ENCODE data around the gene MARVELD1. TPM values are rescaled to one million over a fixed set of nuclear protein-coding genes. Genes with fewer than 3 reads are reported as not detected.

Gene MARVELD1
- total and polyA plus RNA-seq, 2 of the 13 experiments (the other 11 are each of a cell fraction or from before 2014, with no cell fraction given), result not detected

DNA sequence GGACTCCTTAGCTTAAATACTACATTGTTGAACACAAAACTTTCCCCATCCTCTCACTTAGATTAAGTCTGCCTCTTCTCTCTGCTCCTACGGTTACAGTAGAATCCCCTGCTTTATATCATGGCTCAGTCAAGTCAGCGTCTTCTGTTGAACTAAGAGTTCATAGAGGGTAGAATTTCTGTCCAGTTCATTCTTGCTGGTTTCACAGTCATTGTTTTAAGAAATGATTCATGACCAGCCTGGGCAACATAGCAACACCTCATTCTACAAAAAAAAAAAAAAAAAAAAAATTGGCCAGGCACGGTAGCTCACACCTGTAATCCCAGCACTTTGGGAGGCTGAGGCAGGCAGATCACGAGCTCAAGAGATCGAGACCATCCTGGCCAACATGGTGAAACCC lies 19.7 kb downstream of the MARVELD1 start:
- Histone ChIP-seq H3K4me1 (ENCODE audit: insufficient read depth, low read length) (peaks cover 13% of the 10 kb centered on the region), H3K79me2 (ENCODE audit: insufficient read depth, low read length) (peaks cover 11% of the 10 kb centered on the region), H2AFZ (ENCODE audit: low read length) (no peak overlapping the region), H3K27me3 (ENCODE audit: control insufficient read depth in 1 of 2, insufficient read depth in 2 of 2, low read length in 2 of 2) (peaks cover 0 to 10% of the 10 kb centered on the region in 2 experiments; a peak in 2 of 5 replicates), H3K9me3 (ENCODE audit: low read length) (no peaks in the 10 kb centered on the region), H3K4me2 (ENCODE audit: low read depth, low read length) (no peak overlapping the region), H3K9ac (ENCODE audit: insufficient read depth, low read depth, low read length) (no peak overlapping the region), H3K27ac (ENCODE audit: extremely low read length, insufficient read depth, low read length) (no peak overlapping the region), H4K20me1 (ENCODE audit: insufficient read depth, low read length) (no peaks in the 10 kb centered on the region), H3K36me3 (replicated peaks in 1 of 2; ENCODE audit: control insufficient read depth in 1 of 2, insufficient read depth in 2 of 2, low read length in 2 of 2) (no peaks in the 10 kb centered on the region), H3K4me3 (replicated peaks in 1 of 3; ENCODE audit: insufficient read depth in 1 of 3, low read depth in 2 of 3, low read length in 3 of 3) (no peak overlapping the region)
- POLR2A ChIA-PET, result interaction anchor here (0.7 kb wide), 1 partner anchor 53 kb away, joined by 3 read pairs; no protein-coding TSS in a partner anchor
- intact Hi-C loops (cut with micrococcal nuclease; ENCODE audit: unreplicated experiment), result no loop called here
- FAIRE-seq, result no peak
- TF ChIP-seq, protein P1, sequence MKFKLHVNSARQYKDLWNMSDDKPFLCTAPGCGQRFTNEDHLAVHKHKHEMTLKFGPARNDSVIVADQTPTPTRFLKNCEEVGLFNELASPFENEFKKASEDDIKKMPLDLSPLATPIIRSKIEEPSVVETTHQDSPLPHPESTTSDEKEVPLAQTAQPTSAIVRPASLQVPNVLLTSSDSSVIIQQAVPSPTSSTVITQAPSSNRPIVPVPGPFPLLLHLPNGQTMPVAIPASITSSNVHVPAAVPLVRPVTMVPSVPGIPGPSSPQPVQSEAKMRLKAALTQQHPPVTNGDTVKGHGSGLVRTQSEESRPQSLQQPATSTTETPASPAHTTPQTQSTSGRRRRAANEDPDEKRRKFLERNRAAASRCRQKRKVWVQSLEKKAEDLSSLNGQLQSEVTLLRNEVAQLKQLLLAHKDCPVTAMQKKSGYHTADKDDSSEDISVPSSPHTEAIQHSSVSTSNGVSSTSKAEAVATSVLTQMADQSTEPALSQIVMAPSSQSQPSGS (CRISPR knock-in tag; IDR thresholded peaks at IDR 0.05), result no peak
- TF ChIP-seq, protein P2, sequence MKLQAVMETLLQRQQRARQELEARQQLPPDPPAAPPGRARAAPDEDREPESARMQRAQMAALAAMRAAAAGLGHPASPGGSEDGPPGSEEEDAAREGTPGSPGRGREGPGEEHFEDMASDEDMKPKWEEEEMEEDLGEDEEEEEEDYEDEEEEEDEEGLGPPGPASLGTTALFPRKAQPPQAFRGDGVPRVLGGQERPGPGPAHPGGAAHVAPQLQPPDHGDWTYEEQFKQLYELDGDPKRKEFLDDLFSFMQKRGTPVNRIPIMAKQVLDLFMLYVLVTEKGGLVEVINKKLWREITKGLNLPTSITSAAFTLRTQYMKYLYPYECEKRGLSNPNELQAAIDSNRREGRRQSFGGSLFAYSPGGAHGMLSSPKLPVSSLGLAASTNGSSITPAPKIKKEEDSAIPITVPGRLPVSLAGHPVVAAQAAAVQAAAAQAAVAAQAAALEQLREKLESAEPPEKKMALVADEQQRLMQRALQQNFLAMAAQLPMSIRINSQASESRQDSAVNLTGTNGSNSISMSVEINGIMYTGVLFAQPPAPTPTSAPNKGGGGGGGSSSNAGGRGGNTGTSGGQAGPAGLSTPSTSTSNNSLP (IDR thresholded peaks at IDR 0.05; ENCODE audit: low read depth, low read length), result no peak
- no peak for TF ChIP-seq ZNF780A (CRISPR knock-in tag; IDR thresholded peaks at IDR 0.05)
- TF ChIP-seq ZNF253 (CRISPR knock-in tag; IDR thresholded peaks at IDR 0.05; ENCODE audit: borderline replicate concordance), result no peak
- no peak for TF ChIP-seq ZNF496 (CRISPR knock-in tag; IDR thresholded peaks at IDR 0.05; ENCODE audit: insufficient replicate concordance)
- TF ChIP-seq, protein P3, sequence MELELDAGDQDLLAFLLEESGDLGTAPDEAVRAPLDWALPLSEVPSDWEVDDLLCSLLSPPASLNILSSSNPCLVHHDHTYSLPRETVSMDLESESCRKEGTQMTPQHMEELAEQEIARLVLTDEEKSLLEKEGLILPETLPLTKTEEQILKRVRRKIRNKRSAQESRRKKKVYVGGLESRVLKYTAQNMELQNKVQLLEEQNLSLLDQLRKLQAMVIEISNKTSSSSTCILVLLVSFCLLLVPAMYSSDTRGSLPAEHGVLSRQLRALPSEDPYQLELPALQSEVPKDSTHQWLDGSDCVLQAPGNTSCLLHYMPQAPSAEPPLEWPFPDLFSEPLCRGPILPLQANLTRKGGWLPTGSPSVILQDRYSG (CRISPR knock-in tag; IDR thresholded peaks at IDR 0.05), result no peak
- BruUV-seq (replicated peaks), result no TSS peak
- WGBS (ENCODE audit: low lambda C conversion rate), result 8% methylated on average over 5 of the region's 5 CpGs
- ATAC-seq, result no peak
- CTCF ChIA-PET (ENCODE audit: low intra/inter-chr PET ratio, low total read pairs), result interaction anchor here (2.9 kb wide), 1 partner anchor 57 kb away, joined by 40 read pairs; no protein-coding TSS in a partner anchor
- no peak for DNase-seq (ENCODE audit: low spot score)
- in situ Hi-C loops (cut with HindIII; ENCODE audit: extremely low pct_ligation_motif_present, low pct_unique_long_range_greater_than_20kb), result loop anchor here (5.0 kb wide), 1 partner anchor 56 kb away; no protein-coding TSS in a partner anchor

Data from HepG2 (cell line).